ENCODE data around the gene PLXND1.

The PLXND1 gene

GRCh38 chr3:129543999-129544398, 62.5 kb downstream of the PLXND1 start:
- Histone ChIP-seq H3K9me3 (ENCODE audit: control insufficient read depth, low read length) (no peaks in the 10 kb centered on the region), H3K27ac (no peak overlapping the region), H3K36me3 (ENCODE audit: control insufficient read depth, insufficient read depth, low read length) (no peaks in the 10 kb centered on the region), H2AFZ (no peak overlapping the region), H3K9ac (no peak overlapping the region), H3K79me2 (no peaks in the 10 kb centered on the region), H3K4me1 (no peaks in the 10 kb centered on the region), H3K4me2 (ENCODE audit: low read length) (no peak overlapping the region), H3K4me3 (ENCODE audit: low read depth, low read length) (no peak overlapping the region), H3K27me3 (ENCODE audit: control insufficient read depth, insufficient read depth, low read length) (no peaks in the 10 kb centered on the region)
- no peak for TF ChIP-seq CTCF (IDR thresholded peaks at IDR 0.05)

GRCh38 chr3:129543156-129543790, 63.2 kb downstream of the PLXND1 start, which contains the start of gene H1-8:
TSS of gene H1-8 (plus strand) at chr3:129543175. CDS start at chr3:129543219, 44 bp downstream.
- Histone ChIP-seq H3K4me1 (no peaks in the 10 kb centered on the region), H3K4me2 (ENCODE audit: low read length) (no peak within 1 kb of the TSS), H3K9ac (no peak within 1 kb of the TSS), H3K36me3 (ENCODE audit: control insufficient read depth, insufficient read depth, low read length) (no peaks in the 10 kb centered on the region), H3K79me2 (no peaks in the 10 kb centered on the region), H3K4me3 (ENCODE audit: low read depth, low read length) (no peak within 1 kb of the TSS), H2AFZ (no peak within 1 kb of the TSS), H3K27ac (no peak within 1 kb of the TSS), H3K27me3 (ENCODE audit: control insufficient read depth, insufficient read depth, low read length) (no peaks in the 10 kb centered on the region), H3K9me3 (ENCODE audit: control insufficient read depth, low read length) (no peaks in the 10 kb centered on the region)
- no peak for TF ChIP-seq CTCF (IDR thresholded peaks at IDR 0.05)

- H3K9ac ChIP-seq = no peak overlapping the region
- no peaks in the 10 kb centered on the region for H3K36me3 ChIP-seq (ENCODE audit: control insufficient read depth, insufficient read depth, low read length)
- no peak overlapping the region for H3K4me3 ChIP-seq (ENCODE audit: low read depth, low read length)
- no peak for TF ChIP-seq CTCF (IDR thresholded peaks at IDR 0.05)
- no peak overlapping the region for H3K27ac ChIP-seq
- H3K79me2 ChIP-seq = no peaks in the 10 kb centered on the region
- H3K4me2 ChIP-seq (ENCODE audit: low read length) = no peak overlapping the region
- no peak overlapping the region for H2AFZ ChIP-seq
- H3K9me3 ChIP-seq (ENCODE audit: control insufficient read depth, low read length) = no peaks in the 10 kb centered on the region
- H3K27me3 ChIP-seq (ENCODE audit: control insufficient read depth, insufficient read depth, low read length) = no peaks in the 10 kb centered on the region
- no peaks in the 10 kb centered on the region for H3K4me1 ChIP-seq
Measured at GRCh38 chr3:129542747-129543146, 63.7 kb downstream of the PLXND1 start.

- Histone ChIP-seq H3K4me1 (peaks cover 1% of the 10 kb centered on the region), H3K36me3 (ENCODE audit: control insufficient read depth, insufficient read depth, low read length) (no peaks in the 10 kb centered on the region), H2AFZ (no peak overlapping the region), H3K27ac (no peak overlapping the region), H3K9ac (no peak overlapping the region), H3K9me3 (ENCODE audit: control insufficient read depth, low read length) (no peaks in the 10 kb centered on the region), H3K4me3 (ENCODE audit: low read depth, low read length) (no peak overlapping the region), H3K4me2 (ENCODE audit: low read length) (no peak overlapping the region), H3K27me3 (ENCODE audit: control insufficient read depth, insufficient read depth, low read length) (no peaks in the 10 kb centered on the region), H3K79me2 (no peaks in the 10 kb centered on the region)
- TF ChIP-seq CTCF (IDR thresholded peaks at IDR 0.05) = no peak
Measured at GRCh38 chr3:129540776-129541516, 65.5 kb downstream of the PLXND1 start.
